SK-N-MC (cell line): ENCODE data around the gene PARD3B.

Experiments
- EZH2 ChIP-seq: fragments of 200-600 bp; sonication (generic); IDR thresholded peaks from one replicate; pipeline ENCODE4 v1.6.1; 2017; ENCODE audit warnings: antibody characterized with exemption
- FOXP2 ChIP-seq: optimal IDR thresholded peaks from 2 replicates; pipeline ENCODE3; 2011; ENCODE audit warnings: mild to moderate bottlenecking, moderate library complexity; ENCODE audit not compliant: insufficient read depth; ENCODE audit errors: extremely low read length, control extremely low read depth

GRCh38 chr2:205169464-205169863 is 624.2 kb downstream of the PARD3B start:
- TF ChIP-seq EZH2 (no peak), FOXP2 (no peak)
